PFSK-1 (cell line): ENCODE data around the gene PHF2.

Experiments used
- FOXP2 ChIP-seq: optimal IDR thresholded peaks from 2 replicates; pipeline ENCODE3; 2011; ENCODE audit warnings: borderline replicate concordance, control low read depth, inconsistent platforms; ENCODE audit not compliant: insufficient read depth; ENCODE audit errors: extremely low read length, extremely low read depth
- POLR2AphosphoS5 ChIP-seq: IDR thresholded peaks from 2 replicates; pipeline ENCODE4 v1.6.1; 2012; ENCODE audit warnings: low read depth, mild to moderate bottlenecking, control low read depth, low read length, moderate library complexity
- REST ChIP-seq, 2 experiments: IDR thresholded peaks; 2 replicates each; pipeline versions ENCODE4 v1.6.1 to v1.8.0; 2011 to 2012; ENCODE audit warnings: low read depth in 2 of 2, low read length in 2 of 2, control low read depth in 1 of 2, inconsistent platforms in 1 of 2, mild to moderate bottlenecking in 1 of 2, moderate library complexity in 1 of 2; ENCODE audit not compliant: insufficient read depth in 1 of 2
- SIN3A ChIP-seq: IDR thresholded peaks from 2 replicates; pipeline ENCODE4 v1.6.1; 2012; ENCODE audit warnings: mild to moderate bottlenecking, low read length, moderate library complexity, borderline replicate concordance; ENCODE audit not compliant: insufficient read depth
- TAF1 ChIP-seq: IDR thresholded peaks from 2 replicates; pipeline ENCODE4 v1.6.1; 2012; ENCODE audit warnings: low read length, control low read depth, borderline replicate concordance; ENCODE audit not compliant: insufficient read depth

Gene PHF2

GRCh38 chr9:93664549-93665120 is 88.3 kb downstream of the PHF2 start:
- TF ChIP-seq REST (IDR thresholded peaks at IDR 0.05; ENCODE audit: insufficient read depth in 1 of 2, low read depth in 2 of 2, low read length in 2 of 2) (no peak), POLR2AphosphoS5 (no peak), SIN3A (no peak), TAF1 (no peak)

GRCh38 chr9:93665128-93665636 is 88.8 kb downstream of the PHF2 start:
- TF ChIP-seq TAF1 (no peak), REST (IDR thresholded peaks at IDR 0.05; ENCODE audit: insufficient read depth in 1 of 2, low read depth in 2 of 2, low read length in 2 of 2) (no peak), SIN3A (no peak), FOXP2 (no peak), POLR2AphosphoS5 (no peak)

DNA sequence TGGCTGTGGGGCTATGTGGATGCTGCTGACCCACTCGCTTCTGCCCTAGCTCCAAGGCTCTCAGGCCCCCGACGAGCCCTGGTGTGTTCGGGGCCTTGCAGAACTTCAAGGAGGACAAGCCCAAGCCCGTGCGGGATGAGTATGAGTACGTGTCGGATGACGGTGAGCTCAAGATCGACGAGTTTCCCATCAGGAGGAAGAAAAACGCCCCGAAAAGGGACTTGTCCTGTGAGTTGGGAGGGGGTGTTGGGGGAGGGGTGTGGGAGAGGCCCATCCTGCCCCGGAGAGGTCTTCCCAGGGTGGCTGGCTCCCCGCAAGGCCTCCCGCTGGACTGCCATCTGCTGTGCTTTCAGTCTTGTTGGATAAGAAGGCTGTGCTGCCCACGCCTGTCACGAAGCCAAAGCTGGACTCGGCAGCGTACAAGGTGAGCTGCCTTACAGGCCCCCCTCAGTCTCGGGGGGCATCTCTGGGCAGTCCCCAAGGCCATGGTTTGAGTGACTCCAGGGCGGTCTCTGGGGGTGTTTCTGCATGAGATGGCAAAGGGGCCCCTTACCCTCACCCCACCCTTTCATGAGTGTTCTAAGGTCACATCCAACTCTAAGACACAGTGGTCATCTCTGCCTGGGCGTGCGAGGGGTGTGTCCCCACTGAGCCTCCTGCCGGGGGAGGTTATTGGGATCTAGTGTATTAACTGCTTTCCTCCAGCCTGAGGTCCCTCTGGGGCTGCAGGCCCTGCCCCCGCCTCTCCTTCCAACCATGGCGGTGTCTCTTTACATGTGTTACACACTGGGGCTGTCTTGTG is 89.5 kb downstream of the PHF2 start:
- no peak for TF ChIP-seq TAF1
- no peak for TF ChIP-seq REST (IDR thresholded peaks at IDR 0.05; ENCODE audit: insufficient read depth in 1 of 2, low read depth in 2 of 2, low read length in 2 of 2)
- TF ChIP-seq SIN3A = no peak
- TF ChIP-seq FOXP2 = no peak
- TF ChIP-seq POLR2AphosphoS5 = no peak

GRCh38 chr9:93667006-93667405 is 90.6 kb downstream of the PHF2 start:
- TF ChIP-seq FOXP2 (no peak), REST (IDR thresholded peaks at IDR 0.05; ENCODE audit: insufficient read depth in 1 of 2, low read depth in 2 of 2, low read length in 2 of 2) (no peak), POLR2AphosphoS5 (no peak), SIN3A (no peak), TAF1 (no peak)
